Nephron (organoid): ENCODE results near the gene SDK2.

Experiments
- H3K27ac Mint-ChIP-seq, 3 experiments: 2 replicates each; pipeline ENCODE4 v1.8.0; 2020; ENCODE audit warnings: mixed read lengths in 3 of 3, mild to moderate bottlenecking in 2 of 3, moderate library complexity in 1 of 3
- H3K27me3 Mint-ChIP-seq: 2 replicates; pipeline ENCODE4 v1.8.0; 2021; ENCODE audit warnings: low read depth, mild to moderate bottlenecking, moderate library complexity, mixed read lengths
- H3K36me3 Mint-ChIP-seq: 2 replicates; pipeline ENCODE4 v1.8.0; 2020; ENCODE audit warnings: low read depth, mixed read lengths
- H3K4me1 Mint-ChIP-seq: 2 replicates; pipeline ENCODE4 v1.8.0; 2020; ENCODE audit warnings: mixed read lengths
- H3K4me3 Mint-ChIP-seq, 3 experiments: 2 replicates each; pipeline ENCODE4 v1.8.0; 2020; ENCODE audit warnings: mild to moderate bottlenecking in 3 of 3, mixed read lengths in 3 of 3, moderate library complexity in 2 of 3
- H3K9me3 Mint-ChIP-seq: 2 replicates; pipeline ENCODE4 v1.8.0; 2020; ENCODE audit warnings: mixed read lengths
- TF ChIP-seq, protein P1 (sequence below), 3 experiments: fragments of 200-600 bp; sonication (generic); IDR thresholded peaks; one replicate each; pipeline ENCODE4 v1.5.0; 2021; ENCODE audit warnings: antibody characterized with exemption in 3 of 3; ENCODE audit not compliant: unreplicated experiment in 3 of 3

SDK2 gene

DNA sequence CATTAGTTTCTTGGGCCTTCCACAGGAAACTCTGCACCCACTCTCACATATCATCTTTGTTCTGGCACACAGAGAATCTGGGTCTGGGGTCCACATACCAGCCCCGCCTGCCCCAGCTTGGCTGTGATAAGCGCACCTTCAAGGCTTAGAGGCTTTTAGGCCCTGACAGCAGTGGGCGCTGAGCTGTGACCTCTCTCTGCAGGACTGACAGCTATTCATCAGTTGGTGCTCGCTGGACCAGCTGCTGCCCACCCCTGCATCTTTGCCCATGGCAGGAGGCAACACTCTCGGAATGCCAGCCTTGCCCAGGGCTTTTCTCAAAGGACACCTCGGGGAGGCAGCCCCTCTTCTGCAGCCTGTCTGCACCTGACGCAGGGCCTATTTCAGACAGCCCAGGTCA is 62.9 kb downstream of the SDK2 start:
- no peak overlapping the region for H3K4me3 Mint-ChIP-seq
- no peak overlapping the region for H3K27ac Mint-ChIP-seq
- H3K36me3 Mint-ChIP-seq, result no peaks in the 10 kb centered on the region
- peaks cover 17% of the 10 kb centered on the region for H3K4me1 Mint-ChIP-seq
- no peaks in the 10 kb centered on the region for H3K9me3 Mint-ChIP-seq
- TF ChIP-seq, protein P1, sequence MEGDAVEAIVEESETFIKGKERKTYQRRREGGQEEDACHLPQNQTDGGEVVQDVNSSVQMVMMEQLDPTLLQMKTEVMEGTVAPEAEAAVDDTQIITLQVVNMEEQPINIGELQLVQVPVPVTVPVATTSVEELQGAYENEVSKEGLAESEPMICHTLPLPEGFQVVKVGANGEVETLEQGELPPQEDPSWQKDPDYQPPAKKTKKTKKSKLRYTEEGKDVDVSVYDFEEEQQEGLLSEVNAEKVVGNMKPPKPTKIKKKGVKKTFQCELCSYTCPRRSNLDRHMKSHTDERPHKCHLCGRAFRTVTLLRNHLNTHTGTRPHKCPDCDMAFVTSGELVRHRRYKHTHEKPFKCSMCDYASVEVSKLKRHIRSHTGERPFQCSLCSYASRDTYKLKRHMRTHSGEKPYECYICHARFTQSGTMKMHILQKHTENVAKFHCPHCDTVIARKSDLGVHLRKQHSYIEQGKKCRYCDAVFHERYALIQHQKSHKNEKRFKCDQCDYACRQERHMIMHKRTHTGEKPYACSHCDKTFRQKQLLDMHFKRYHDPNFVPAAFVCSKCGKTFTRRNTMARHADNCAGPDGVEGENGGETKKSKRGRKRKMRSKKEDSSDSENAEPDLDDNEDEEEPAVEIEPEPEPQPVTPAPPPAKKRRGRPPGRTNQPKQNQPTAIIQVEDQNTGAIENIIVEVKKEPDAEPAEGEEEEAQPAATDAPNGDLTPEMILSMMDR (IDR thresholded peaks at IDR 0.05; ENCODE audit: unreplicated experiment in 3 of 3), result no peak
- peaks cover 5% of the 10 kb centered on the region for H3K27me3 Mint-ChIP-seq

DNA sequence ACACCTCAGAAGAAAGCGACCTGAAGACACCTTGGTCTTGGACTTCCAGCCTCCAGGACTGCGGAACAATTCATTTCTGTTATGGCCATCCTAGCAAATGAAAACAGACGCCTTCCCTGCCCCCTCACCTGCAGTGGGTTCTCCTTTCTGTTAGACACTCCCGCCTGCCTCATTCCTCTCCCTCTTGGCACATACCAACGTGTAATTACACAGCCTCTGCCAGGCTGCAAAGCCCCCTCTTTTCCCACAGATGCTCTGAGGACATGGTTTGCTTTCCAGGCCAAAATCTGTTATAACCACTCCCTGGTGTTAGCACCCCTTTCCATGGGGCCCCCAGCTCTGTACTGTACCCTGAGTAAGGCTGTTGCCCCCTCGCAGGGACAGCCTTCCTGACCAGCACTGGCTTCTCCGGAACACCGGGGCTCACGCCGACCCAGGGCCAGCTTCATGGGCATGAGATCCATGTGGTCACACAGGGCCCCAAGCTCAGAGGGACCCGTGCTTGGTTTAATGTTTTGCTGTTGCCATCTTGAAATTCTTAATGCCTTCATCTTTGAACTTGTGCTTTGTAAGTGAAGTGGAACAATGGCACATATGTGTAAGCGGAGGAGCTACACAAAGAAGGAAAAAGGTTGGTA is 64.1 kb downstream of the SDK2 start:
- no peaks in the 10 kb centered on the region for H3K36me3 Mint-ChIP-seq
- peaks cover 8% of the 10 kb centered on the region for H3K4me1 Mint-ChIP-seq
- peaks cover 5% of the 10 kb centered on the region for H3K27me3 Mint-ChIP-seq
- TF ChIP-seq, protein P1 (IDR thresholded peaks at IDR 0.05; ENCODE audit: unreplicated experiment in 3 of 3), result no peak
- H3K4me3 Mint-ChIP-seq, result no peak overlapping the region
- no peak overlapping the region for H3K27ac Mint-ChIP-seq
- no peaks in the 10 kb centered on the region for H3K9me3 Mint-ChIP-seq

DNA sequence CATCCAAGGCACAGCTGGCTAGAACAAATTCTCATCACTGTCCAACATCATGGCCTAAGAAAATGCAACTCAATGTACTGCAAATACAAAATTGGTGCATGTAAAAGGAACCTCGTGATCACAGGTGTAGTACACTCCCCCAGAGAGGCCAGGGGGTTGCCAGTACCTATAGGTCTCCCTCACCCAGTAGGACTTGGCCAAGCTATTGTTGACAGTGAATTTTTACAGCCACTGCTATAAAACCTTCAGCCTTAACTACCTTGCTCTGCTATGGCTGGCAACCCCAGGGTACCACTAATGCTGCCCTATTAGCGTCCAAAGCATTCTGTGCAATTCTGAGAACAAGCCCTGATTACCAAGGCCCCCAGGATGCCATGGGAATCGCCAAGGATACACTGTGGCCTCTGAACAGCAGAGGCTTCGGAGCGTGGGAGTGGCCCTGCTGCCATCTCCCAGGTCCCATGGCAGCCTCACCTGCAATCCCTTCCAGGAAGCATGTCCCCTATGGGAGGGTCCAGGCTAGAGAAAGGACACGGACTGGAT is 67.6 kb downstream of the SDK2 start:
- Mint-ChIP-seq H3K9me3 (no peaks in the 10 kb centered on the region), H3K36me3 (no peaks in the 10 kb centered on the region), H3K27ac (no peak overlapping the region), H3K4me1 (no peaks in the 10 kb centered on the region), H3K27me3 (peaks cover 12% of the 10 kb centered on the region), H3K4me3 (no peak overlapping the region)
- TF ChIP-seq, protein P1 (IDR thresholded peaks at IDR 0.05; ENCODE audit: unreplicated experiment in 3 of 3), result no peak

DNA sequence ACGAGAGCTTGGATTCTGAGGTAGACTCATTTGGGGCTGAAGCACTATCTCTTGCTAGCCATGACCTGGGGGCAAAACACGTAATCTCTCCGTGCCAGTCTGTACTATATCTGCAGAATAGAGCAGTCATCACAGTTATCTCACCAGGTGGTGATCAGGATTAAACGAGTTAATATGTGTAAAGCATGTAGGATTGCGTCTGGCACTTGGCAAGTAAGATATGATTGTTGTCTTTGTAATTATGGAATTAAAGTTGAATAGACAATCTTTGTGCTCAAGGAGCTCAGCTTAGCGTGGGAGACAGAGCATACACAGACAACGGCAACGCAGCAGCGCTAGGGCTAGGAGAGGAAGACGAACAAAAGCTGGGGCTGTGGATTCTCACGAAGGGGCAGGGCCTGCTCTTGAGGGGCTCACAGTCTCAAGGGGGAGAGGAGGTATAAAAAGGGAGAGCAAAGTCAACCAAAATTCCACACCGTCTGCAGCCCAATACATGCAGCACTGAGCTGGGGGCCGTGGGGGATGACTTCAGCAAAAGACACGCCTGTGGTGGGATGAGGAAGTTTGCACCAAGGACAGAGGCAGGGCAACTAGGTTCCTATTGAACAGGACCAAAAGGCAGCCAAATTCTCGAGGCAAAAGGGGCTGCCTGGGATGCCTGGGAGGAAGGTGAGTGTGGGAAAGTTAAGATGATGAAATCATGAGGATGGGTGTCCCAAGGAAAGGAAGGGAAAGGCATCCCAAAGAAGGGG is 68.6 kb downstream of the SDK2 start:
- Mint-ChIP-seq H3K27me3 (peaks cover 7% of the 10 kb centered on the region), H3K4me1 (no peaks in the 10 kb centered on the region), H3K4me3 (no peak overlapping the region), H3K9me3 (no peaks in the 10 kb centered on the region), H3K27ac (no peak overlapping the region), H3K36me3 (no peaks in the 10 kb centered on the region)
- TF ChIP-seq, protein P1 (IDR thresholded peaks at IDR 0.05; ENCODE audit: unreplicated experiment in 3 of 3), result no peak

DNA sequence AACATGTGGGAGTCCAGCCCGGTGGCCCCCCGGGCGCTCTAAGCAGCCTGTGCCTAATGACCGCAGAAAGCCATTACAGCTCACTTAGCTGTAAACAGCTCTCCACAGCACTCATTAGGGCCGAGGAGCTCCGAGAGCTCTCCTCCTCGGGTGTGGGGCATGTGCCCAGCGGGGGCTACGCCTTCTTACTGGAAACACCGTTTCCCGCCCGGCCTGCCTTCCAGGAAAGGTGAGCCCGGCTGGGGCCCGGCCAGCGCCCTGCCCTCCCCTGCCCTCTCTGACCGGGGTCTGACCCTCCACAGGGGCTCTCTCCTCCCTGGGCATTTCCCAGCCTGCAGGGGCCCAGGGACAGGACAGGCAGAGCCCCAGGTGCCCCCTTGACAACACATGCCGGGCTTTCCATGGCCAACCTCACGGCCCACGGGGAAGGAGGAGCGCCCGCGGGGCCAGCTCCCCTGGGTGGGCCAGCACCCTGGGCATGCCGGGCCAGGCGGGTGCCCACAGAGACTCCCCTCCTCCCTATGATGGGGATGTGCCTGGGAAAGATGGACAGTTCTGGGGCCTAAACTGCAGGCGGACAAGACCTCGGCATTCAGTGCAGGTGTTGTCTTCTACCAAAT is 72.6 kb downstream of the SDK2 start:
- TF ChIP-seq, protein P1 (IDR thresholded peaks at IDR 0.05; ENCODE audit: unreplicated experiment in 3 of 3), result no peak
- H3K36me3 Mint-ChIP-seq, result no peaks in the 10 kb centered on the region
- no peaks in the 10 kb centered on the region for H3K4me1 Mint-ChIP-seq
- peaks cover 11% of the 10 kb centered on the region for H3K27me3 Mint-ChIP-seq
- no peaks in the 10 kb centered on the region for H3K9me3 Mint-ChIP-seq
- H3K27ac Mint-ChIP-seq, result no peak overlapping the region
- no peak overlapping the region for H3K4me3 Mint-ChIP-seq
